IMR-90 (cell line): Measurements from ENCODE around the gene IRF6. TPM values are rescaled to one million over a fixed set of nuclear protein-coding genes. Genes with fewer than 3 reads are reported as not detected.

Source experiments
- ATAC-seq: fragments of 200-7000 bp; cut with Tn5 transposase; 2 replicates; pipeline ENCODE4 v1.9.1; 2020; ENCODE audit warnings: low read depth, mild to moderate bottlenecking, moderate library complexity
- BruUV-seq: library from RNA; stranded (reverse); fragments of 400-500 nt; replicated peaks from 2 replicates; lab custom pipeline; 2021; lab: Mats Ljungman, UMichigan
- CTCF ChIA-PET: fragments of 300-600 bp; formaldehyde crosslinking; extraction: SDS; loops from one replicate; lab custom pipeline; 2021; ENCODE audit warnings: antibody characterized with exemption; lab: Yijun Ruan, JAX
- POLR2A ChIA-PET: fragments of 300-600 bp; sonication (Branson Sonifier 250); formaldehyde crosslinking; loops from one replicate; lab custom pipeline; 2022; ENCODE audit warnings: antibody characterized with exemption; ENCODE audit not compliant: unreplicated experiment; lab: Charles Lee
- DNase-seq: peaks from one replicate; pipeline ENCODE4 v3.0.0; 2013
- H2AFZ ChIP-seq: replicated peaks from 2 replicates; pipeline ENCODE3; 2013; ENCODE audit warnings: low read length, mild to moderate bottlenecking; ENCODE audit not compliant: poor library complexity
- H2AK5ac ChIP-seq: 2 replicates; pipeline ENCODE4 v1.6.1; 2013; ENCODE audit warnings: low read depth, low read length, inconsistent platforms
- H2AK9ac ChIP-seq: replicated peaks from 2 replicates; pipeline ENCODE3; 2013; ENCODE audit warnings: mild to moderate bottlenecking, low read depth, low read length, moderate library complexity; ENCODE audit not compliant: poor library complexity
- H2BK120ac ChIP-seq: 2 replicates; pipeline ENCODE4 v1.6.1; 2013; ENCODE audit warnings: low read depth, low read length, inconsistent platforms
- H2BK15ac ChIP-seq: 3 replicates; pipeline ENCODE4 v1.6.1; 2013; ENCODE audit warnings: low read depth, low read length, inconsistent platforms
- H2BK20ac ChIP-seq: 2 replicates; pipeline ENCODE4 v1.6.1; 2013; ENCODE audit warnings: low read depth, mild to moderate bottlenecking, inconsistent platforms, low read length, moderate library complexity
- H2BK5ac ChIP-seq: 2 replicates; pipeline ENCODE4 v1.6.1; 2013; ENCODE audit warnings: mild to moderate bottlenecking, low read depth, low read length, inconsistent platforms; ENCODE audit not compliant: poor library complexity, severe bottlenecking
- H3K14ac ChIP-seq: replicated peaks from 2 replicates; pipeline ENCODE4 v1.6.1; 2013; ENCODE audit warnings: low read depth, low read length, inconsistent platforms
- H3K18ac ChIP-seq: 2 replicates; pipeline ENCODE4 v1.6.1; 2013; ENCODE audit warnings: low read depth, low read length, control low read depth
- H3K23ac ChIP-seq: 2 replicates; pipeline ENCODE4 v1.6.1; 2013; ENCODE audit warnings: low read depth, low read length, inconsistent platforms
- H3K27ac ChIP-seq: 2 replicates; pipeline ENCODE4 v1.5.1; 2013; ENCODE audit warnings: mild to moderate bottlenecking, control low read depth, low read length; ENCODE audit not compliant: insufficient read depth
- H3K27me3 ChIP-seq: 2 replicates; pipeline ENCODE4 v1.6.1; 2013; ENCODE audit warnings: low read length; ENCODE audit not compliant: control insufficient read depth, insufficient read depth
- H3K36me3 ChIP-seq: 2 replicates; pipeline ENCODE4 v1.6.1; 2013; ENCODE audit warnings: low read length, mixed read lengths; ENCODE audit not compliant: control insufficient read depth, insufficient read depth
- H3K4ac ChIP-seq: 2 replicates; pipeline ENCODE4 v1.6.1; 2013; ENCODE audit warnings: low read depth, low read length, inconsistent platforms
- H3K4me1 ChIP-seq: 2 replicates; pipeline ENCODE4 v1.6.1; 2013; ENCODE audit warnings: low read length, mixed read lengths; ENCODE audit not compliant: control insufficient read depth, insufficient read depth
- H3K4me2 ChIP-seq: 2 replicates; pipeline ENCODE4 v1.6.1; 2013; ENCODE audit warnings: low read depth, mild to moderate bottlenecking, control low read depth, low read length, moderate library complexity
- H3K4me3 ChIP-seq: 2 replicates; pipeline ENCODE4 v1.5.1; 2013; ENCODE audit warnings: low read depth, mild to moderate bottlenecking, control low read depth, low read length, moderate library complexity; ENCODE audit not compliant: insufficient read depth
- H3K56ac ChIP-seq: 2 replicates; pipeline ENCODE4 v1.6.1; 2013; ENCODE audit warnings: low read length, inconsistent platforms; ENCODE audit not compliant: insufficient read depth; ENCODE audit errors: extremely low read depth
- H3K79me1 ChIP-seq, 2 experiments: 2 replicates each; pipeline ENCODE4 v1.6.1; 2013; ENCODE audit warnings: low read length in 2 of 2, inconsistent platforms in 1 of 2, low read depth in 1 of 2
- H3K9ac ChIP-seq: 2 replicates; pipeline ENCODE4 v1.6.1; 2013; ENCODE audit warnings: low read depth, low read length, control low read depth
- H3K9me1 ChIP-seq: 2 replicates; pipeline ENCODE4 v1.6.1; 2013; ENCODE audit warnings: low read length, inconsistent platforms; ENCODE audit not compliant: insufficient read depth
- H3K9me3 ChIP-seq: 2 replicates; pipeline ENCODE4 v1.6.1; 2013; ENCODE audit warnings: low read length; ENCODE audit not compliant: control insufficient read depth, insufficient read depth
- H4K20me1 ChIP-seq: 2 replicates; pipeline ENCODE4 v1.6.1; 2013; ENCODE audit warnings: low read length, inconsistent platforms; ENCODE audit not compliant: insufficient read depth
- H4K5ac ChIP-seq: 2 replicates; pipeline ENCODE4 v1.6.1; 2013; ENCODE audit warnings: mild to moderate bottlenecking, low read depth, low read length, control low read depth
- H4K8ac ChIP-seq, 2 experiments: 2 replicates each; pipeline ENCODE4 v1.6.1; 2013; ENCODE audit warnings: low read depth in 2 of 2, low read length in 2 of 2, control low read depth in 1 of 2, inconsistent platforms in 1 of 2
- H4K91ac ChIP-seq: 2 replicates; pipeline ENCODE4 v1.6.1; 2013; ENCODE audit warnings: low read depth, low read length, inconsistent platforms; ENCODE audit not compliant: insufficient read depth
- BHLHE40 ChIP-seq: fragments of 150-350 bp; IDR thresholded peaks from 2 replicates; pipeline ENCODE4 v1.6.1; 2016; ENCODE audit warnings: mild to moderate bottlenecking, low read depth, low read length
- USF2 ChIP-seq: fragments of 150-350 bp; IDR thresholded peaks from 2 replicates; pipeline ENCODE4 v1.6.1; 2017; ENCODE audit warnings: mild to moderate bottlenecking, antibody characterized with exemption, low read length, low read depth
- WGBS, 2 experiments: methylation state at CpG; one replicate each; pipeline versions ENCODE4 v1.1.5 to v1.1.7; 2013; ENCODE audit warnings: missing lambda C conversion rate in 2 of 2; ENCODE audit not compliant: insufficient read length in 1 of 2; ENCODE audit errors: extremely low coverage in 2 of 2; 5-methylcytosine and 5-hydroxymethylcytosine counted together
- dilution Hi-C: fragments of 300-500 bp; cut with HindIII; formaldehyde crosslinking; loops from one replicate; pipeline ENCODE4 v1.14.3; 2018; ENCODE audit warnings: low sequenced_read_pairs; ENCODE audit not compliant: unreplicated experiment
- in situ Hi-C: fragments of 300-500 bp; cut with MboI; formaldehyde crosslinking; loops from 3 replicates; pipeline ENCODE4 v1.14.3; 2019; ENCODE audit warnings: low sequenced_read_pairs, inconsistent platforms, mixed read lengths
- intact Hi-C: fragments of 100-400 bp; cut with micrococcal nuclease; formaldehyde crosslinking; loops from 2 replicates; pipeline ENCODE4 v1.10.0; 2022
- polyA plus RNA-seq, 3 experiments: library from polyadenylated mRNA; depleted of rRNA; stranded (reverse); fragments of >200 nt; gene quantifications; 2 replicates each; pipeline ENCODE4 v1.2.3, GENCODE V29; 2012; ENCODE audit warnings: low replicate concordance in 1 of 3
- total RNA-seq: library from RNA; depleted of rRNA; stranded (reverse); fragments of >200 nt; gene quantifications from 2 replicates; pipeline ENCODE4 v1.2.3, GENCODE V29; 2012

Gene IRF6
- total and polyA plus RNA-seq, 2 of the 4 experiments (the other 2 are of a cell fraction), result 1.2 to 2.9 TPM

GRCh38 chr1:209829716-209830115, 23.8 kb upstream of the IRF6 start:
- no peak overlapping the region for H3K56ac ChIP-seq
- H2BK15ac ChIP-seq, result no peak overlapping the region
- WGBS, 2 experiments, result no CpG with 5 or more reads among the region's 2 CpGs
- no peak overlapping the region; the same call in 1 of the 2 replicates for H3K4ac ChIP-seq
- peaks cover 11% of the 10 kb centered on the region for H3K36me3 ChIP-seq
- no peaks in the 10 kb centered on the region; the same call in 1 of the 2 replicates for H3K9me1 ChIP-seq
- H2AFZ ChIP-seq, result no peak overlapping the region
- no peak overlapping the region for H3K9ac ChIP-seq
- H3K9me3 ChIP-seq, result no peaks in the 10 kb centered on the region
- H4K5ac ChIP-seq, result no peak overlapping the region
- in situ Hi-C loops (no loop called here), intact Hi-C loops (loop anchor here (10.0 kb wide), 1 partner anchor 875 kb away; no protein-coding TSS in a partner anchor), dilution Hi-C loops (no loop called here)
- H2BK120ac ChIP-seq, result no peak overlapping the region
- H3K4me2 ChIP-seq, result 0 out of 2 replicates have a peak overlapping the region, but pooled peaks have one; percentile 32
- no peak overlapping the region for H3K4me3 ChIP-seq
- H2BK5ac ChIP-seq, result peak overlapping the region; percentile 47
- H4K20me1 ChIP-seq, result no peaks in the 10 kb centered on the region
- no TSS peak for BruUV-seq
- H2AK5ac ChIP-seq, result no peak overlapping the region; the same call in 1 of the 2 replicates
- no peak overlapping the region for H3K23ac ChIP-seq
- ChIA-PET CTCF (no interaction called here), POLR2A (no interaction called here)
- H3K18ac ChIP-seq, result no peak overlapping the region
- no peak overlapping the region for H4K91ac ChIP-seq
- no peak overlapping the region for H2BK20ac ChIP-seq
- H3K27me3 ChIP-seq, result no peaks in the 10 kb centered on the region
- ATAC-seq, result no peak
- H4K8ac ChIP-seq, result peak overlapping the region in 1 of 2 experiments; percentile 27; a peak in 1 of 4 replicates
- H3K14ac ChIP-seq, result no peak overlapping the region
- no peak overlapping the region for H3K27ac ChIP-seq
- TF ChIP-seq USF2, result peak; percentile 25; the same call in 1 of the 2 replicates
- TF ChIP-seq BHLHE40, result no peak
- H3K79me1 ChIP-seq, result peaks cover 8 to 40% of the 10 kb centered on the region in 2 experiments
- H2AK9ac ChIP-seq, result no peak overlapping the region
- peak; percentile 26 for DNase-seq
- peaks cover 4% of the 10 kb centered on the region; the same call in 1 of the 2 replicates for H3K4me1 ChIP-seq
